ENCODE results near the gene CFAP91.
"Not testable (repeated sequence)": the region's sequence is repeated elsewhere in the genome, so short reads cannot be mapped to it uniquely, and the experiment has no call there.

Gene CFAP91

DNA sequence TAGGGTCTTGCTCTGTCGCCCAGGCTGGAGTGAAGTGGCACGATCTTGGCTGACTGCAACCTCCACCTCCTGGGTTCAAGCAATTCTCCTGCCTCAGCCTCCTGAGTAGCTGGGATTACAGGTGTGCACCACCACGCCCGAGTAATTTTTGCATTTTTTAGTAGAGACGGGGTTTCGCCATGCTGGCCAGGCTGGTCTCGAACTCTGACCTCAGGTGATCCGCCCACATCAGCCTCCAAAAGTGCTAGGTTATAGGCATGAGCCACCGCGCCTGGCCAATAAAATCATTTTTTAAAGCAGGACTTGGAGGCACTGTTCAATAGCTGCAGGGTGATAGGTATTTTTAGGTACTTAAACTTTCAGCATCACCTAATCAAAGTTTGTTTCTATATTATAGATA lies 24.6 kb upstream of the CFAP91 start:
- not testable (repeated sequence) for DNase-seq

DNA sequence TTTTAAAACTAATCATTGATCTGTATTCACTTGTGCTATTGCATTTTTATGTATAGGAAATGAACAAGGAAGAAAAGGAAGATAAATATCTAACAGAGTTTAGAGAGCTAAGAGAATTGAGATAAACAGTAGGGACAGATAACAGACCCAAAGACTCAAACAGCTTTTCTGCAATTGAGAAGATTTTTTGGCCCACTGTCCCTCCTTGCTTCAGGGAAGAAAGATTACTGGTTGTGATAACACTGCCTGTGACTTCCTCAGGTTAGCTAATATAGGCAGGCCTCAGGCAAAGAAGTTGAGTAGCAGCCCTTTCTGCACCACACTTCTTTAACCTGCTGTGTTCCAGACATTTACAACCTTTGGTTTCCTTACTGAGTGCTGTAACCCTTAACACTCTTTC lies 22.9 kb upstream of the CFAP91 start:
- no peak for DNase-seq

DNA sequence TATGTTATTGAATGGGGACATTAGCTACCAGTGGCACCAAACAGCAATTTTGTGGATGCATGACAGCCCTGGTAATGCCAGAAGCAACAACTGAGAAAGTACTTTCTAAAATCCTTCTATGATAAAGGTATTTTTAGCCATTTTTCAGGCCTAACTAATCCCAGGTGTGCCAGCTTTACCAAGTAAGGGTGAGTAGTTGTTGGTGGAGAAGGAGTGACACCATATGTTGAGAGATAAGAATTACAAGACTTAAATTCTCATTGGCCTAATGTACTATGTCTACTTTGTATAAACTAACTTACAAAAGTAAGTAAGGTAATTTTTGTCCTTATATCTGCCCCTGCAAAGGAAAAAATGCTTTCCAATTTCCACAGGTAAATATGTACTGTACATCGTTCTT lies 21.5 kb upstream of the CFAP91 start:
- no peak for DNase-seq

- no peak for DNase-seq
Observed at GRCh38 chr3:119683421-119683820, 19.4 kb upstream of the CFAP91 start.

GRCh38 chr3:119690043-119690656 lies 12.7 kb upstream of the CFAP91 start:
- no peak for DNase-seq

- no peak for DNase-seq
Observed at GRCh38 chr3:119695480-119695879, 7.3 kb upstream of the CFAP91 start.

GRCh38 chr3:119697394-119697793 lies 5.4 kb upstream of the CFAP91 start:
- DNase-seq: no peak

DNA sequence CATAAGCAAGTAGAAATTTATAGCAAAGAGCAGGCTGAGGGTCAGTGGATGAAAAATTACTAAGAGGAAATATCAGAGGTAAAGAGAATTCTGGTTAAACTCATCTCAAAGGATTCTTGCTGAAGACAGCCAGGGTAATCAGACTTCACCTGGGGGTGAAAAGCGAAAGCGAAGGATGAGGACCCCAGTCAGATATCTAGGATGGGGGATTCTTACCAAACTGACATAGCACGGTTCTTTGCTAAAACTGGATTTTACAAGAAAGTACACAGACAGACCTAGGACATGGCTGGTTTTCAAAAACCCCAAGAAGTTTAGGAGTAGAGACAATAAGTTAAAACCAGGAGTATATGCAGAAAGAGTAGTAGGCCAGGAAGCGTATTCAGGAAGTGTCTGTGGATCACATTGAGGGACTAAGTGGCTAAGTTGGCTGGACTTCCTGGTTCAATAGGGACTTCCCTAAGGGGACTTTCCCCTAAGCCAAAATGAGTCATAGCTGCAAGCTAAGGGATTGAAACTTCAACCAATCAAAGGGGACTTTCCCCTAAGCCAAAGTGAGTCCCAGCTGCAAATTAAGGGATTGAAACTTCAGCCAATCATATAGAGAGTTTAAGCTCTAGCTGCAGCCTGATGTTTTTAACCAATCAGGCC lies 2.4 kb upstream of the CFAP91 start:
- peak; percentile 53 for DNase-seq

GRCh38 chr3:119700920-119701734 lies 1.7 kb upstream of the CFAP91 start:
- no peak for DNase-seq

DNA sequence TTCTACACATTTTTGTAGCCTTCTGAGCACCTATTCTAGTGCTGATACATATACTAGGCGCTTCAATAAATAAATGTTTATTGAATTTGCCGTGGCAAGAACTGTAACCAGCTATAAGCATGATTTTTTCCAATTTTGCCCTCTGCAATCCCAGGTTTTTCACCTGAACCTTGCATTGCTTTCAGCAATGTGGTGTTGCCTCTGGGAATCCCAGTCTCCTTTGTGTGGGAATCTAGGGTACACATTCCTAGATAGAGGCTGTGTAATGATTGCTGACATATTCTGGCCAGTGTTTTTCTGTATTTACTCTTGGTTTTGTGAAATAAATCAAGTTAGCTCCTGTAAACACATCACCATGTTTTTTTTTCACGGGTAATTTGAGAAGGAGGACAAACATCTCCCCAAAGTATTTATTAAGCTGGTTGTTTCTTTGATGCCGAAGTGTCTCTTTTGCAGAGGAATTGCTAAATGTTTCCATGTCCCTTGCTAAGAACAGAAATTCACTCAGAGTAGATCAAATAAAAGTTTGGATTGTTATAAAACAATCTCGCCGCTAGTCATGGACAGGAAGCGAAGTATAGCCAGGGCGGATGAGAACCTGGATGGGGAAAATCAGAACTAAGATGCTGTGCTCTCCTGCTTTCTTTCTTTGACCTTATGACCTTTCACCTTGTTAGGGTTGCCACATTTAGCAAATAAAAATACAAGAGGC lies 1.2 kb downstream of the CFAP91 start:
- no peak for DNase-seq

DNA sequence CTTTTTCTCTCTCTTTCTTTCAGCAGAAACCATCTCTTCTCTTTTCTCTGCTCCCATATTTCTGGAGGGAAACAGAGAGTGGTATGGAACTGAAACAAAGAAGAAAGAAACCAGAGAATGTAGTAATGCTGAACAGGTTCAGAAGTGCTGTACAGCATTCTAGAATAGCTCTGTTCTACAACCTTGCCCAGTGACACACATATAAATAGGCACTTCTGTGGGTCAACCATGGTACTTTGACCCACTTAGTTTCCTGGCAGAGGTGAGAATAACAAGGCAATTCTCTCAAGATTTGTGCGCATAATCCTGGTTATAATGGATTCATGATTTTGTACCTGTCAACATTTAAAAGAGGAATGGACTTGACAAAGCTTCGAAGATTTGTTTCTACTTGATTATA lies 12.3 kb downstream of the CFAP91 start:
- DNase-seq: no peak

GRCh38 chr3:119716998-119717397 lies 14.2 kb downstream of the CFAP91 start:
- DNase-seq: no peak

- no peak for DNase-seq
Observed at GRCh38 chr3:119717520-119717919, 14.7 kb downstream of the CFAP91 start.

DNA sequence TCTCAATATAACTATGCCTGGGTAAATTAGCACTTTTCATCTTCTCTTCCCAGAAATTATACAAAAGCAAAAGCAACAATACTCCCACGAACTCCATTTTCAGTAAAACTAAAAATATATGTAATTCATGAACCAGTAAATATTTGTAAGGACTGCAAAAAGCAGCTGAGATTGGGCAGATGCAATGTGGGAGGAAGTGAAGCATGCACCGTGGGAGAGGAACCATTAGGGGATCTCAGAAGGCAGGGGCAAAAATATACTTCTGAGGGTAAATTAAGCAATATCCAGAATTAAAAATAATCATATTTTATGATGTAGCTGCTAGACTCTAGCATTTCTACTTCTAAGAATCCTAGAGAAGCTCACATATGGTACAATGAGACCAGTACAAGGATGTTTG lies 20.2 kb downstream of the CFAP91 start:
- DNase-seq: no peak

- DNase-seq: no peak
Observed at GRCh38 chr3:119726909-119727308, 24.1 kb downstream of the CFAP91 start.

DNA sequence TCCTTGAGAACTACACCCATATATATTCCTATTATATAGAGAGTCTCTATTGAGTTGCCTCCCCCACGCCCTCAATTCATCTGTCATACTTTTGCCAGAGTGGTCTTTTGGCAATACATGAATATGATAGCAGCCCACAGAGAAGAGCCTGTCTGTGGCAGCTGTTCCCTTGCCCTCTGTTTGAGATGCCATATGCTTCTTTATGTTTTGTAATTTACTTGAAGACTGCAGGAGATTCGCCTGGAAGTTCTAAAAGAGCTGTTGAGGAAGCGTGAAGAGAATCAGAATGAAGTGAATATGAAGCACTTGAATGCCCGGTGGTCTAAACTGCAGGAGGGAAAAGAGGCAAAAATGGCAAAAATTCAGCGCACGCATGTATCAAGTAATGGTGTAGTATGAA lies 27.2 kb downstream of the CFAP91 start:
- no peak for DNase-seq

DNA sequence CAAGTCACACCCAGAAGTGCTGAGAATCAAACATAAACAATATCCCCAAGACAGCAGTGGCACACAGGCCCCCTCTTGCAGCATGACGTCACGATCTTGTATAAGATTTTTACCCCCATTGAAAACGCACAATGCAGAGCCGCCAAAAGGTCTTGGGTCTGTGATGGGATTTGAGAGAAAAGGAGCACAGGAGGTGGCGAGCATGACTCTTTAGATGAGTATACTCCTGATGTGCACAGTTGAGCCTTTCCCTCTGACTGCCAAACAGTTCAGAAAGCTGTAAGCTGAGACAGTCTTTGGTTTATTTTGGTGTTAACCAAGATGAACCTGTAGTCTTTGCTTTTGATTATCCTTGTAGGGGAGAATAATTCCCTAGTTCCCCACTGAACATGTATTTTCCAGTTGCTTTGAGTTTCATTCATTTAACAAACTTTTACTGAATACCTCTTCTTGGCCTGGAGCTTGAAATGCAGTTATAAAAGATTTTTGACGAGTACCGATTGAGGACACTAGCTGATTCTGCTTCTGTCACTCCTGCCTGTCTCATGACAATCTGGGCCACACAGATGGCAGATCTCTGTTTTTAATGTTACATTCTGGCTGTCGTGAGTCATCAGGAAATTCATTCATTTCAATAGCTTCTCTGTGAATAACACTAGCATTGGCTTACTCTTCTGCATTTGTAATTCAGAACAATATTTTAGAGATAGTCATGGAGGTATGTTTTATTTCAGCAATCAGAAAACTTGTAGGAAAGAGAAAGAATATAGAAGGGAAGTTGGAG lies 28.9 kb downstream of the CFAP91 start:
- DNase-seq: no peak

DNA sequence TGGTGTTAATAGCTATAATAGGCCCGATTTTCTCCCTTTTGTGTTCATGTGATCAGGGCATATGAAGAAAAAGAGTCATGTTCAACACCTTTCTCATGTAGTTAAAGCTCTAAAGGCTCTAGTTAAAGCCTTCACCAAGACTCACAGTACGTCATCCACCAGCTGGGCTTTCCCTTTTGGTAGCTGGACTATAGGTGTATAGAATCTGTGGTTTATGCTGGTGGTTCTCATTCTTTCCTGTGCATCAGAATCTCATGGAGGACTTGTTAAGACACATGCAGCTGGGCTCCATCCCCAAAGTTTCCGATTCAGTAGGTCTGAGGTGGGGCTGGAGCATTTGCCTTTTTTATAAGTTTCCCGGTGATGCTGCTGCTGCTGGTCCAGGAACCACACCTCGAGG lies 31.0 kb downstream of the CFAP91 start:
- no peak for DNase-seq

GRCh38 chr3:119738741-119739140 lies 35.9 kb downstream of the CFAP91 start:
- DNase-seq: no peak

GRCh38 chr3:119741657-119742590 lies 39.1 kb downstream of the CFAP91 start:
- DNase-seq: no peak

- DNase-seq: no peak
Observed at GRCh38 chr3:119743921-119744320, 41.1 kb downstream of the CFAP91 start.

All from central memory CD4-positive, alpha-beta T cell (primary cell).